GM12878 (cell line): Measurements from ENCODE around the gene CATSPERZ. TPM values are rescaled to one million over a fixed set of nuclear protein-coding genes. Genes with fewer than 3 reads are reported as not detected.

Experiments used
- ATAC-seq: fragments of 200-7000 bp; cut with Tn5 transposase; 3 replicates; pipeline ENCODE4 v1.9.1; 2020; ENCODE audit warnings: mild to moderate bottlenecking, moderate library complexity
- BruUV-seq: library from RNA; stranded (reverse); fragments of 400-500 nt; replicated peaks from 2 replicates; lab custom pipeline; 2021; lab: Mats Ljungman, UMichigan
- CTCF ChIA-PET: fragments of 300-600 bp; sonication (Branson Sonifier 250); formaldehyde crosslinking; extraction: SDS; loops from one replicate; lab custom pipeline; 2021; ENCODE audit warnings: inconsistent platforms; lab: Yijun Ruan, JAX
- POLR2A ChIA-PET: fragments of 350-600 bp; formaldehyde crosslinking; extraction: SDS; loops from one replicate; lab custom pipeline; 2021; ENCODE audit warnings: inconsistent platforms; lab: Charles Lee
- RAD21 ChIA-PET: fragments of 300-600 bp; sonication (Branson Sonifier 250); formaldehyde crosslinking; loops from one replicate; lab custom pipeline; 2023; ENCODE audit warnings: antibody characterized with exemption; ENCODE audit not compliant: unreplicated experiment; lab: Charles Lee
- SMC1A ChIA-PET: fragments of 300-600 bp; sonication (Branson Sonifier 250); formaldehyde crosslinking; loops from one replicate; lab custom pipeline; 2023; ENCODE audit not compliant: unreplicated experiment, uncharacterized antibody; lab: Charles Lee
- DNase-seq: peaks from one replicate; pipeline ENCODE4 v3.0.0-alpha.2; 2011; ENCODE audit warnings: low read depth, low spot score
- FAIRE-seq: peaks from 3 replicates; lab custom pipeline; 2011; peaks lifted over from hg19 to GRCh38; lab: Jason Lieb, UNC
- H2AFZ ChIP-seq: 2 replicates; pipeline ENCODE4 v1.6.0; 2011; ENCODE audit warnings: low read depth, low read length, control low read depth; ENCODE audit not compliant: control insufficient read depth
- H3K27ac ChIP-seq: 2 replicates; pipeline ENCODE4 v1.5.1; 2011; ENCODE audit warnings: control low read depth; ENCODE audit not compliant: control insufficient read depth, insufficient read depth
- H3K27me3 ChIP-seq, 2 experiments: replicated peaks in 1 of 2; 2 replicates each; pipeline versions ENCODE4 v1.6.0 to v1.6.1; 2011; ENCODE audit warnings: low read length in 1 of 2; ENCODE audit not compliant: control insufficient read depth in 2 of 2, insufficient read depth in 2 of 2
- H3K36me3 ChIP-seq, 2 experiments: 2 replicates each; pipeline ENCODE4 v1.5.1; 2011; ENCODE audit warnings: low read length in 1 of 2; ENCODE audit not compliant: control insufficient read depth in 2 of 2, insufficient read depth in 2 of 2
- H3K4me1 ChIP-seq: 2 replicates; pipeline ENCODE4 v1.6.1; 2011; ENCODE audit warnings: mild to moderate bottlenecking, low read length, moderate library complexity, mixed read lengths; ENCODE audit not compliant: control insufficient read depth, insufficient read depth
- H3K4me2 ChIP-seq: 2 replicates; pipeline ENCODE4 v1.6.0; 2011; ENCODE audit warnings: control low read depth; ENCODE audit not compliant: control insufficient read depth, insufficient read depth
- H3K4me3 ChIP-seq: fragments of 200-600 bp; sonication (generic); 2 replicates; pipeline ENCODE4 v1.5.1; 2016
- H3K79me2 ChIP-seq: 2 replicates; pipeline ENCODE4 v1.6.0; 2011; ENCODE audit warnings: low read length; ENCODE audit not compliant: control insufficient read depth, insufficient read depth
- H3K9ac ChIP-seq: 2 replicates; pipeline ENCODE4 v1.8.0; 2011; ENCODE audit warnings: low read length, control low read depth, mixed read lengths; ENCODE audit not compliant: control insufficient read depth, insufficient read depth
- H3K9me3 ChIP-seq: replicated peaks from 3 replicates; pipeline ENCODE4 v1.5.1; 2011; ENCODE audit warnings: mild to moderate bottlenecking, low read length; ENCODE audit not compliant: control insufficient read depth, insufficient read depth
- H4K20me1 ChIP-seq: 2 replicates; pipeline ENCODE4 v1.6.0; 2011; ENCODE audit not compliant: control insufficient read depth, insufficient read depth
- ATF2 ChIP-seq: IDR thresholded peaks from 2 replicates; pipeline ENCODE4 v1.6.1; 2012; ENCODE audit warnings: low read length, inconsistent platforms
- CUX1 ChIP-seq: IDR thresholded peaks from 2 replicates; pipeline ENCODE4 v1.6.1; 2012; ENCODE audit warnings: improper control_type of control experiment, low read depth, low read length; ENCODE audit not compliant: insufficient replicate concordance
- DPF2 ChIP-seq: fragments of 450-650 bp; IDR thresholded peaks from 2 replicates; pipeline ENCODE4 v1.6.1; 2017; ENCODE audit warnings: mild to moderate bottlenecking
- FOS ChIP-seq: IDR thresholded peaks from 3 replicates; pipeline ENCODE4 v1.6.1; 2011; ENCODE audit warnings: borderline replicate concordance; ENCODE audit not compliant: insufficient read length; ENCODE audit errors: extremely low read depth
- NBN ChIP-seq: fragments of 450-650 bp; IDR thresholded peaks from 2 replicates; pipeline ENCODE4 v1.6.1; 2016
- PAX5 ChIP-seq: IDR thresholded peaks from 2 replicates; pipeline ENCODE4 v1.6.1; 2011; ENCODE audit warnings: low read depth, low read length, borderline replicate concordance
- PAX8 ChIP-seq: fragments of 450-650 bp; IDR thresholded peaks from 2 replicates; pipeline ENCODE4 v1.6.1; 2017; ENCODE audit warnings: mild to moderate bottlenecking, moderate library complexity
- TAF1 ChIP-seq: IDR thresholded peaks from 2 replicates; pipeline ENCODE4 v1.6.1; 2011; ENCODE audit warnings: mild to moderate bottlenecking, low read depth, low read length, borderline replicate concordance
- ZNF274 ChIP-seq: IDR thresholded peaks from one replicate; pipeline ENCODE4 v1.8.0; 2011; ENCODE audit not compliant: insufficient read length, insufficient read depth
- ZNF687 ChIP-seq: fragments of 450-650 bp; IDR thresholded peaks from 2 replicates; pipeline ENCODE4 v1.6.1; 2017; ENCODE audit warnings: mild to moderate bottlenecking, moderate library complexity
- WGBS: methylation state at CpG from one replicate; pipeline ENCODE4 v1.1.6; 2016; ENCODE audit warnings: low lambda C conversion rate; ENCODE audit not compliant: insufficient replicate concordance, insufficient coverage; ENCODE audit errors: missing lambda C conversion rate; 5-methylcytosine and 5-hydroxymethylcytosine counted together
- in situ Hi-C: fragments of 300-500 bp; cut with MboI; formaldehyde crosslinking; loops from 9 replicates; pipeline ENCODE4 v1.14.3; 2018; ENCODE audit warnings: mixed read lengths
- intact Hi-C: fragments of 100-400 bp; cut with micrococcal nuclease; formaldehyde crosslinking; loops from one replicate; pipeline ENCODE4 v1.14.2; 2022; ENCODE audit not compliant: unreplicated experiment
- polyA plus RNA-seq, 11 experiments: library from polyadenylated mRNA; depleted of rRNA in 4 of 11; unstranded in 6 of 11; stranded (reverse) in 5 of 11; fragments of >200 nt; fragmentation: Nextera tagmentation in 4 of 11; fragmentation: Illumina TruSeq in 1 of 11; extraction: Ambion mirVana in 4 of 11; extraction: Trizol in 1 of 11; gene quantifications; 1 replicate in 1 of 11; 2 replicates in 10 of 11; pipeline versions ENCODE4 v1.2.1 to v1.2.3, GENCODE V29; 2011 to 2016; ENCODE audit warnings: inconsistent platforms in 2 of 11, missing spikeins in 2 of 11, low read depth in 1 of 11
- total RNA-seq, 4 experiments: library from RNA; depleted of rRNA in 3 of 4; stranded (reverse); fragments of >200 nt in 3 of 4; fragmentation: Illumina TruSeq in 1 of 4; extraction: Trizol in 1 of 4; gene quantifications; 2 replicates each; pipeline versions ENCODE4 v1.2.1 to v1.2.3, GENCODE V29; 2013 to 2021

CATSPERZ gene
- total and polyA plus RNA-seq, 10 of the 15 experiments (the other 5 are each of a cell fraction or from before 2014, with no cell fraction given) = 0.12 to 0.31 TPM; not detected in 8

DNA sequence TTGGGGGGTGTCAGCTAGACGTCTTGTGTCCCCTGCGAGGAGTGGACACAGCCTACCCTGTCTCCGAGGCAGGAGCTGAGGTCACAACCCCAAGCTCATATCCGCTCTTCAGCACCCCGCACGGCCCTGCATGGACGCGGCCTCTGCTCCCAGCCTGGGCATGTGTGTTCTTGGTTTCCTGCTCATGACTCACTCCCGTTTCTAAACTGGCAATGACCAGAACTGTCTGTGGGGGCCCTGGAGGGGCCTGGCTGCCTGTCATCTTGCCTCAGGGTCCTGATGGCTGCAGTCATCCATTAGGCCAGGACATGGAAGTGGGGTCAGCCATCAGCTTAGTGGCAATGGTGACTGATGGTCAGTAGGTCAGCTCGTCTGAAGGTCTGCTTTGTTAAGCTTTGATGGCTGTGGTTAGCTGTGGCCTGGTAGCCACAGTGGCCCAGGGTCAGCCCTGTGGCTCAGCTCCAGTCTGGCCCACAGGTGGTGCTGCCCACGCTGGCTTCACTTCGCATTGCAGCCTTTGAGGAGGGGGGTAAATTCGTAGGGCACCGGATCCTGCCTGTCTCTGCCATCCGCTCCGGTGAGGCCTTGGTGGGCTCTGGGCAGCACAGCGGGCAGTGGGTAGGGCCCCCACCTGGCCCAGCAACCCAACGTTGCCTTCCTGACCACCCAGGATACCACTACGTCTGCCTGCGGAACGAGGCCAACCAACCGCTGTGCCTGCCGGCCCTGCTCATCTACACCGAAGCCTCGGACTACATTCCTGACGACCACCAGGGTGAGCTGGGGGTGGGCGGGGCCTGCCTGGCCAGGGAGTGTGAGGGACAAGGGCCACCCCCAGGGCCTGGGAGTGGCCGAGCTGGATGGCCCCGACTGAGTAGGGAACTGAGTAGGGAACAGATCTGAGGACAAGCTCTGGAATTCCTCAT, 36.9 kb upstream of the CATSPERZ start (continued):
- no peak for TF ChIP-seq ZNF687
- TF ChIP-seq ATF2 = no peak

GRCh38 chr11:64263947-64264317, 36.2 kb upstream of the CATSPERZ start:
- Histone ChIP-seq H3K4me2 (no peak overlapping the region), H3K9me3 (no peaks in the 10 kb centered on the region), H3K36me3 (peaks cover 0 to 2% of the 10 kb centered on the region in 2 experiments; a peak in 2 of 4 replicates), H4K20me1 (no peaks in the 10 kb centered on the region), H3K27ac (no peak overlapping the region), H3K4me1 (peaks cover 20% of the 10 kb centered on the region), H3K4me3 (no peak overlapping the region), H3K79me2 (peaks cover 4% of the 10 kb centered on the region), H3K9ac (no peak overlapping the region), H2AFZ (no peak overlapping the region), H3K27me3 (no peaks in the 10 kb centered on the region)
- ChIA-PET RAD21 (no interaction called here), SMC1A (no interaction called here), CTCF (interaction anchor here (1.3 to 1.7 kb wide), 2 partner anchors 12 to 96 kb away, joined by 3 to 4 read pairs; no protein-coding TSS in a partner anchor), POLR2A (interaction anchor here (0.6 to 1.1 kb wide), 2 partner anchors 16 to 20 kb away, joined by 3 read pairs; no protein-coding TSS in a partner anchor)
- intact Hi-C loops (no loop called here), in situ Hi-C loops (no loop called here)
- no peak for ATAC-seq
- DNase-seq = no peak
- BruUV-seq = no TSS peak
- WGBS = 80% methylated on average over 8 of the region's 8 CpGs
- FAIRE-seq = no peak
- TF ChIP-seq ZNF274 (no peak), FOS (no peak), CUX1 (no peak), PAX8 (no peak), DPF2 (no peak), PAX5 (no peak), TAF1 (no peak), NBN (no peak)
